Breast epithelium (tissue), 4 donors: Measurements from ENCODE around the gene ARID1B. TPM values are rescaled to one million over a fixed set of nuclear protein-coding genes. Genes with fewer than 3 reads are reported as not detected.

ENCODE experiments used
- DNase-seq, 2 donors: peaks; one replicate each; pipeline ENCODE4 v3.0.0-alpha.2; 2019; ENCODE audit warnings: low spot score in 2 of 2
- H3K27ac ChIP-seq, 2 donors: fragments of 200-600 bp; sonication (generic) in 1 of 2; one replicate each; pipeline ENCODE4 v1.5.1; 2016 to 2019; ENCODE audit warnings: mild to moderate bottlenecking in 1 of 2
- H3K27me3 ChIP-seq, 2 donors: fragments of 200-600 bp; sonication (generic) in 1 of 2; one replicate each; pipeline versions ENCODE4 v1.5.1 to v1.6.0; 2017 to 2019; ENCODE audit warnings: control low read depth in 1 of 2, mild to moderate bottlenecking in 1 of 2
- H3K36me3 ChIP-seq: fragments of 200-600 bp; one replicate; pipeline ENCODE4 v1.5.1; 2019
- H3K4me1 ChIP-seq, 2 donors: fragments of 200-600 bp; sonication (generic); one replicate each; pipeline ENCODE4 v1.5.1; 2016 to 2019; ENCODE audit warnings: control low read depth in 1 of 2
- H3K4me3 ChIP-seq, 3 donors: fragments of 200-600 bp; sonication (generic); 1 replicate in 2 of 3; 2 replicates in 1 of 3; pipeline ENCODE4 v1.5.1; 2016 to 2019; ENCODE audit warnings: mild to moderate bottlenecking in 3 of 3, moderate library complexity in 2 of 3
- H3K9me3 ChIP-seq, 2 donors: fragments of 200-600 bp; sonication (generic) in 1 of 2; one replicate each; pipeline ENCODE4 v1.5.1; 2016 to 2019; ENCODE audit warnings: control low read depth in 1 of 2
- POLR2A ChIP-seq: fragments of 450-650 bp; IDR thresholded peaks from one replicate; pipeline ENCODE4 v1.6.1; 2016; ENCODE audit warnings: antibody characterized with exemption, mild to moderate bottlenecking, moderate library complexity
- POLR2AphosphoS5 ChIP-seq, 3 donors: sonication (generic); formaldehyde crosslinking; IDR thresholded peaks; one replicate each; pipeline ENCODE4 v1.6.1; 2017; ENCODE audit warnings: antibody characterized with exemption in 3 of 3
- intact Hi-C: fragments of 100-400 bp; cut with DNase I; formaldehyde crosslinking; loops from one replicate; pipeline ENCODE4 v1.15.1; 2023; ENCODE audit warnings: low total_unique reads
- total RNA-seq, 3 donors: library from RNA; depleted of rRNA; stranded (reverse); fragments of >200 nt; gene quantifications; one replicate each; pipeline ENCODE4 v1.1.0, GENCODE V29; 2016
- TF ChIP-seq, protein P1 (sequence below), 3 donors: fragments of 450-650 bp; IDR thresholded peaks; one replicate each; pipeline ENCODE4 v1.5.1; 2016 to 2017; ENCODE audit warnings: antibody characterized with exemption in 3 of 3, mild to moderate bottlenecking in 3 of 3, moderate library complexity in 3 of 3

ARID1B gene
- total RNA-seq, 3 donors from 2014 or later = 99.9 to 205 (median 131) TPM

DNA sequence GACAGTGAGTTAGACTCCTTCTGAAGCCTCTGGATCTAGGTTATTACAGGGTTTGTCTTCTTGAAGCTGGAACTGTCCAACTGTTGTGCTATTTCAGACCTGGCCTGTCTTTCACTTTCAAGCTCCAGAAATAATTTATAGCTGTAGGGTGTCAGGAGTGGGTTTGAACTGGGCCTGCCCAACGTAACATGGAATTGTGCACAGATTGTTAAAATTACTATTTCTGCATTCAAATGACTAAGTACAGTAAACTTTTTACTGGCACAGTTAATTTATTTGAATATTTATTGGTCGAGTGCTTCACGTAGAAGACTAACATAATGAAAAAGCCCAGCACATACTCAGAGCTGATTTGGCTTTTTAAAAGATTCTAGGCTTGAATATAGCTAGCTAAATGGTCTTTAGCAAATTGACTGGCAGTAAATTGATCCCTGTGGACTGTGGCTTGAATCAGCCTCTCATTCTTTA is 74.3 kb downstream of the ARID1B start:
- Histone ChIP-seq H3K4me3 (no peak overlapping the region), H3K27me3 (no peaks in the 10 kb centered on the region), H3K27ac (no peak overlapping the region), H3K9me3 (no peaks in the 10 kb centered on the region), H3K36me3 (no peaks in the 10 kb centered on the region), H3K4me1 (peaks cover 0 to 13% of the 10 kb centered on the region in 2 donors)
- TF ChIP-seq, protein P1, sequence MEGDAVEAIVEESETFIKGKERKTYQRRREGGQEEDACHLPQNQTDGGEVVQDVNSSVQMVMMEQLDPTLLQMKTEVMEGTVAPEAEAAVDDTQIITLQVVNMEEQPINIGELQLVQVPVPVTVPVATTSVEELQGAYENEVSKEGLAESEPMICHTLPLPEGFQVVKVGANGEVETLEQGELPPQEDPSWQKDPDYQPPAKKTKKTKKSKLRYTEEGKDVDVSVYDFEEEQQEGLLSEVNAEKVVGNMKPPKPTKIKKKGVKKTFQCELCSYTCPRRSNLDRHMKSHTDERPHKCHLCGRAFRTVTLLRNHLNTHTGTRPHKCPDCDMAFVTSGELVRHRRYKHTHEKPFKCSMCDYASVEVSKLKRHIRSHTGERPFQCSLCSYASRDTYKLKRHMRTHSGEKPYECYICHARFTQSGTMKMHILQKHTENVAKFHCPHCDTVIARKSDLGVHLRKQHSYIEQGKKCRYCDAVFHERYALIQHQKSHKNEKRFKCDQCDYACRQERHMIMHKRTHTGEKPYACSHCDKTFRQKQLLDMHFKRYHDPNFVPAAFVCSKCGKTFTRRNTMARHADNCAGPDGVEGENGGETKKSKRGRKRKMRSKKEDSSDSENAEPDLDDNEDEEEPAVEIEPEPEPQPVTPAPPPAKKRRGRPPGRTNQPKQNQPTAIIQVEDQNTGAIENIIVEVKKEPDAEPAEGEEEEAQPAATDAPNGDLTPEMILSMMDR (IDR thresholded peaks at IDR 0.05) = no peak
- intact Hi-C loops = no loop called here
- no peak for DNase-seq

DNA sequence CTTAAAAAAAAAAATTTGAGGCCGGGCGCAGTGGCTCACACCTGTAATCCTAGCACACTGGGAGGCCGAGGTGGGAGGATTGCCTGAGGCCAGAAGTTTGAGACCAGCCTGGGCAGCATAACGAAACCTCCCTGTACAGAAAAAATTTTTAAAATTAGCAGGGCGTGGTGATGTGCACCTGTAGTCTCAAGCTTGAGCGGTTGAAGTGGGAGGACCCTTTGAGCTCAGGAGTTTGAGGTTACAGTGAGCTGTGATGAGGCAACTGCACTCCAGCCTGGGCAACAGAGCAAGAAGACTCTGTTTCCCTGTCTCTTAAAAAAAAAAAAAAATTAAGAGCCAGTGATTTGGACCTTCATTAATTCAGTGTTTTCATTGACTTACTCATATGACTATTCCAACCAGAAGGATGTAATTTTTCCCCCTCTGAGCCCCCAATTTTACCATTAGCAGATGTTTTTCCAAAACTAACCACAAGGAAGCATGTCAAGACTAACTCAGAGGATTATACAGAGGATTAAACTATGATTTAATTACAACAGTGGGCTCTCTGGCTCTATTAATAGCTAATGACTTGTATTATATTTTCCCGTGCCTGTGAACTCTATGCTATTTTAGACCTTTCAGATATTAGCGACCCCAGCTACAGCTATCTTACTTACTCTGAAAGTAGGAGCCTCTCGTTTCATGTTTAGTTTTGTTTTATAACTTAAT is 75.1 kb downstream of the ARID1B start:
- Histone ChIP-seq H3K4me3 (no peak overlapping the region), H3K36me3 (no peaks in the 10 kb centered on the region), H3K4me1 (peaks cover 0 to 10% of the 10 kb centered on the region in 2 donors), H3K9me3 (no peaks in the 10 kb centered on the region), H3K27me3 (no peaks in the 10 kb centered on the region), H3K27ac (no peak overlapping the region)
- DNase-seq = no peak
- TF ChIP-seq, protein P1 (IDR thresholded peaks at IDR 0.05) = no peak
- no peak for TF ChIP-seq POLR2A
- no peak for TF ChIP-seq POLR2AphosphoS5 (IDR thresholded peaks at IDR 0.05)
- intact Hi-C loops = no loop called here

GRCh38 chr6:156852858-156853216 is 75.7 kb downstream of the ARID1B start:
- H3K36me3 ChIP-seq = no peaks in the 10 kb centered on the region
- intact Hi-C loops = no loop called here
- no peak overlapping the region for H3K27ac ChIP-seq
- DNase-seq = no peak
- no peaks in the 10 kb centered on the region for H3K27me3 ChIP-seq
- peaks cover 0 to 8% of the 10 kb centered on the region in 2 donors for H3K4me1 ChIP-seq
- no peaks in the 10 kb centered on the region for H3K9me3 ChIP-seq
- TF ChIP-seq POLR2AphosphoS5 (IDR thresholded peaks at IDR 0.05) (no peak), POLR2A (no peak)
- H3K4me3 ChIP-seq = no peak overlapping the region

DNA sequence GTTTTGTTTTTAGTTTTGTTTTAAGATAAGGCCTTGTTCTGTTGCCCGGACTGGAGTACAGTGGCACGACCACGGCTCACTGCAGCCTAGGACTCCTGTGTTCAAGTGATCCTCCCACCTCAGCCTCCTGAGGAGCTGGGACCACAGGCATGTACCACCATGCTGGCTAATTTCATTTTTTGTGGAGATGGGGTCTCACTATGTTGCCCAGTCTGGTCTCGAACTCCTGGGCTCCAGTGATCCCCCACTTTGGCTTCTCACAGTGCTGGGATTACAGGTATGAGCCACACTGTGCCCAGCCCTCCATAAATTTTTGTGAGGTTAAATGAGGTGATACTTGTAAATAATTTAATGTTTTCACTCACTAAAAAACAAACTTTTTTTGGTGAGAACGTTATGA is 76.6 kb downstream of the ARID1B start:
- Histone ChIP-seq H3K9me3 (no peaks in the 10 kb centered on the region), H3K36me3 (no peaks in the 10 kb centered on the region), H3K27ac (no peak overlapping the region), H3K27me3 (no peaks in the 10 kb centered on the region), H3K4me3 (no peak overlapping the region), H3K4me1 (peaks cover 0 to 3% of the 10 kb centered on the region in 2 donors)
- no peak for DNase-seq
- intact Hi-C loops = no loop called here
- TF ChIP-seq POLR2AphosphoS5 (IDR thresholded peaks at IDR 0.05) (no peak), POLR2A (no peak)
- TF ChIP-seq, protein P1 (IDR thresholded peaks at IDR 0.05) = no peak

DNA sequence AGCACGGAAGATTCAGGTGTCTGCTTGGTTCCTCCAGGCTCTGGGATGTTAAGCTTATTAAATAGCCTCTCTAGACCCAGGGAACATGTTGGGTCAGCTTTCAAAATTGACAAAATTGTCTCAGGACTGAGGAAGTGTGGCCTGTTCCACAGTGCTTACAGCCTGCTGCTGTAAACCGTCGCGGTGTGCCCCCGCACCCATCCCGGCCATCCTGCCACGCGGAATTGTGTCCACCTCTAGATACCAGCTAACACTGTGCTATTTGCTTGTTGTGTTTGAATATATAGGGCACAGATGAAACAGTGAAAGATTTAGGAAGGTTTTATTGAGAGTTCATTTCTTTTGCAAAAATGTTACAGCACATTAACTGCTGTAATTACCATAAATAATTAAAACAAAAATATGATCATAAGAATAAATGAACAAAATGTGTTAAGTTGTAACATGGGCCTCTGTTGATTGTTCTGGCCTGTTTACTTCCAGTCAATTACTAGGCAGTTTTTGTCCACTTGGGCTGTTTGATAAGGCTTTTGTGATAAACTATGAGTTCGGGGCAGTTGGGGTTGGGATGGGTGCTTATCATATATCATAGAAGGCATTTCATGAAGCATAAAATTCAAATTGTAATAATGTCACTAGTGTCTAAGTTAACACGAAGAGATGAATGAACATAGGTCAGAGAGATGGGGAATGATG is 77.4 kb downstream of the ARID1B start:
- TF ChIP-seq POLR2A = no peak
- no peaks in the 10 kb centered on the region for H3K4me1 ChIP-seq
- H3K4me3 ChIP-seq = no peak overlapping the region
- intact Hi-C loops = no loop called here
- no peaks in the 10 kb centered on the region for H3K27me3 ChIP-seq
- no peak overlapping the region for H3K27ac ChIP-seq
- no peaks in the 10 kb centered on the region for H3K9me3 ChIP-seq
- H3K36me3 ChIP-seq = no peaks in the 10 kb centered on the region
- no peak for DNase-seq

GRCh38 chr6:156857573-156857972 is 80.4 kb downstream of the ARID1B start:
- DNase-seq = no peak
- H3K27me3 ChIP-seq = no peaks in the 10 kb centered on the region
- intact Hi-C loops = no loop called here
- no peak for TF ChIP-seq POLR2A
- TF ChIP-seq, protein P1 (IDR thresholded peaks at IDR 0.05) = no peak
- no peak for TF ChIP-seq POLR2AphosphoS5 (IDR thresholded peaks at IDR 0.05)
- H3K4me3 ChIP-seq = no peak overlapping the region
- no peak overlapping the region for H3K27ac ChIP-seq
- no peaks in the 10 kb centered on the region for H3K4me1 ChIP-seq
- H3K9me3 ChIP-seq = no peaks in the 10 kb centered on the region
- no peaks in the 10 kb centered on the region for H3K36me3 ChIP-seq
